Type B pancreatic cell (in vitro differentiated cells): Measurements from ENCODE around the gene HBS1L. TPM values are rescaled to one million over a fixed set of nuclear protein-coding genes. Genes with fewer than 3 reads are reported as not detected.

ENCODE experiments used
- DNase-seq: peaks from one replicate; pipeline ENCODE4 v3.0.0; 2021; ENCODE audit warnings: mixed read lengths; ENCODE audit not compliant: unreplicated experiment; ENCODE audit errors: extremely low spot score
- H3K27ac Mint-ChIP-seq: 2 replicates; pipeline ENCODE4 v1.8.0; 2021; ENCODE audit warnings: mild to moderate bottlenecking, mixed read lengths
- H3K27me3 Mint-ChIP-seq: 2 replicates; pipeline ENCODE4 v1.8.0; 2021; ENCODE audit warnings: mixed read lengths
- H3K36me3 Mint-ChIP-seq: 2 replicates; pipeline ENCODE4 v1.8.0; 2021; ENCODE audit warnings: mixed read lengths
- H3K4me1 Mint-ChIP-seq: one replicate; pipeline ENCODE4 v1.8.0; 2021; ENCODE audit warnings: mixed read lengths; ENCODE audit not compliant: unreplicated experiment
- H3K4me3 Mint-ChIP-seq: 2 replicates; pipeline ENCODE4 v1.8.0; 2021; ENCODE audit warnings: mild to moderate bottlenecking, mixed read lengths
- H3K9me3 Mint-ChIP-seq: 2 replicates; pipeline ENCODE4 v1.8.0; 2021; ENCODE audit warnings: mixed read lengths
- CTCF ChIP-seq: fragments of 200-600 bp; sonication (generic); conservative IDR thresholded peaks from 2 replicates; pipeline ENCODE4 v1.5.0; 2021; ENCODE audit warnings: antibody characterized with exemption, mild to moderate bottlenecking
- total RNA-seq: library from RNA; stranded (reverse); gene quantifications from 2 replicates; pipeline ENCODE4 v1.2.1, GENCODE V29; 2021; ENCODE audit warnings: low replicate concordance

HBS1L gene
- total RNA-seq, 1 donor from 2014 or later: 71.0 TPM

GRCh38 chr6:135095716-135096115 is 41.1 kb upstream of the HBS1L start:
- H3K36me3 Mint-ChIP-seq: no peaks in the 10 kb centered on the region
- peaks cover 9% of the 10 kb centered on the region for H3K27me3 Mint-ChIP-seq
- DNase-seq: no peak
- H3K27ac Mint-ChIP-seq: no peak overlapping the region
- H3K9me3 Mint-ChIP-seq: no peaks in the 10 kb centered on the region
- H3K4me3 Mint-ChIP-seq: no peak overlapping the region
- H3K4me1 Mint-ChIP-seq: no peaks in the 10 kb centered on the region
- TF ChIP-seq CTCF: no peak

GRCh38 chr6:135094403-135094821 is 39.8 kb upstream of the HBS1L start:
- no peak for DNase-seq
- H3K4me1 Mint-ChIP-seq: no peaks in the 10 kb centered on the region
- no peak for TF ChIP-seq CTCF
- no peak overlapping the region for H3K27ac Mint-ChIP-seq
- no peaks in the 10 kb centered on the region for H3K9me3 Mint-ChIP-seq
- no peak overlapping the region for H3K4me3 Mint-ChIP-seq
- H3K27me3 Mint-ChIP-seq: peaks cover 9% of the 10 kb centered on the region
- no peaks in the 10 kb centered on the region for H3K36me3 Mint-ChIP-seq

- TF ChIP-seq CTCF: no peak
- Mint-ChIP-seq H3K27me3 (peaks cover 5% of the 10 kb centered on the region), H3K4me3 (no peak overlapping the region), H3K9me3 (no peaks in the 10 kb centered on the region), H3K36me3 (no peaks in the 10 kb centered on the region), H3K27ac (no peak overlapping the region), H3K4me1 (no peaks in the 10 kb centered on the region)
- DNase-seq: no peak
These were observed 39.0 kb upstream of the HBS1L start for GRCh38 chr6:135093578-135093977.

- no peak for TF ChIP-seq CTCF
- no peak for DNase-seq
- no peak overlapping the region for H3K4me3 Mint-ChIP-seq
- no peaks in the 10 kb centered on the region for H3K36me3 Mint-ChIP-seq
- peaks cover 5% of the 10 kb centered on the region for H3K27me3 Mint-ChIP-seq
- H3K4me1 Mint-ChIP-seq: no peaks in the 10 kb centered on the region
- H3K9me3 Mint-ChIP-seq: no peaks in the 10 kb centered on the region
- no peak overlapping the region for H3K27ac Mint-ChIP-seq
These were observed 38.1 kb upstream of the HBS1L start for GRCh38 chr6:135092724-135093123.

GRCh38 chr6:135090819-135091218 is 36.2 kb upstream of the HBS1L start:
- no peak overlapping the region for H3K4me3 Mint-ChIP-seq
- H3K4me1 Mint-ChIP-seq: no peaks in the 10 kb centered on the region
- TF ChIP-seq CTCF: no peak
- H3K36me3 Mint-ChIP-seq: no peaks in the 10 kb centered on the region
- DNase-seq: no peak
- H3K27me3 Mint-ChIP-seq: peaks cover 8% of the 10 kb centered on the region
- no peak overlapping the region for H3K27ac Mint-ChIP-seq
- H3K9me3 Mint-ChIP-seq: no peaks in the 10 kb centered on the region

- no peaks in the 10 kb centered on the region for H3K4me1 Mint-ChIP-seq
- H3K9me3 Mint-ChIP-seq: no peaks in the 10 kb centered on the region
- no peaks in the 10 kb centered on the region for H3K36me3 Mint-ChIP-seq
- H3K27ac Mint-ChIP-seq: no peak overlapping the region
- no peak for DNase-seq
- TF ChIP-seq CTCF: no peak
- no peak overlapping the region for H3K4me3 Mint-ChIP-seq
- H3K27me3 Mint-ChIP-seq: peaks cover 10% of the 10 kb centered on the region
These were observed 35.3 kb upstream of the HBS1L start for GRCh38 chr6:135089901-135090300.
